ENCODE results near the gene GMDS. TPM values are rescaled to one million over a fixed set of nuclear protein-coding genes. Genes with fewer than 3 reads are reported as not detected.

The GMDS gene
- total and polyA plus RNA-seq, 2 donors (not counting 3 experiments of a cell fraction or from before 2014, with no cell fraction given), result 9.8 to 23.5 TPM

GRCh38 chr6:1916334-1917070 lies 328.9 kb downstream of the GMDS start:
- H3K9ac ChIP-seq (replicated peaks; ENCODE audit: extremely low read depth, insufficient read depth, low read length), result peak overlapping the region; percentile 23
- no peaks in the 10 kb centered on the region for H4K20me1 ChIP-seq (replicated peaks; ENCODE audit: control insufficient read depth, extremely low read depth, insufficient read depth, low read length)
- peaks cover 18% of the 10 kb centered on the region for H3K4me1 ChIP-seq (ENCODE audit: control insufficient read depth, extremely low read depth, insufficient read depth, low read length)
- no peaks in the 10 kb centered on the region for H3K27me3 ChIP-seq (ENCODE audit: control insufficient read depth in 2 of 2, insufficient read depth in 2 of 2, low read length in 2 of 2)
- CTCF ChIA-PET, result no interaction called here
- no peaks in the 10 kb centered on the region for H3K79me2 ChIP-seq (ENCODE audit: control insufficient read depth, insufficient read depth, low read length)
- H3K27ac ChIP-seq (ENCODE audit: insufficient read depth, low read depth, low read length), result peak overlapping the region; percentile 74
- POLR2A ChIA-PET, result no interaction called here
- dilution Hi-C loops (cut with MboI; ENCODE audit: extremely low pct_ligation_motif_present, low sequenced_read_pairs), result no loop called here
- peak; percentile 37 for FAIRE-seq
- no peaks in the 10 kb centered on the region for H3K36me3 ChIP-seq (ENCODE audit: control insufficient read depth in 2 of 2, extremely low read depth in 1 of 2, insufficient read depth in 2 of 2, low read length in 2 of 2)
- no peak overlapping the region for H2AFZ ChIP-seq (ENCODE audit: low read depth, low read length)
- DNase-seq (ENCODE audit: low read depth, low spot score), result peak; percentile 34
- no TSS peak for BruUV-seq (replicated peaks)
- no peak overlapping the region for H3K4me2 ChIP-seq (ENCODE audit: insufficient read depth, low read length)
- peak; percentile 71 for TF ChIP-seq GATA2 (IDR thresholded peaks at IDR 0.05; ENCODE audit: insufficient read depth, insufficient read length, low read depth, low read length)
- peak; percentile 21 for TF ChIP-seq FOS (IDR thresholded peaks at IDR 0.05; ENCODE audit: borderline replicate concordance, insufficient read depth, low read length)
- TF ChIP-seq JUN (IDR thresholded peaks at IDR 0.05; ENCODE audit: borderline replicate concordance, insufficient read depth, insufficient read length, low read depth), result peak; percentile 25
- no peak for TF ChIP-seq CTCF (IDR thresholded peaks at IDR 0.05; ENCODE audit: extremely low read depth in 1 of 2, insufficient read depth in 1 of 2, low read depth in 1 of 2, low read length in 2 of 2)
- no peak for TF ChIP-seq MYC (IDR thresholded peaks at IDR 0.05; ENCODE audit: low read depth, low read length)
- TF ChIP-seq MAX (IDR thresholded peaks at IDR 0.05; ENCODE audit: insufficient read depth, insufficient read length), result no peak
- TF ChIP-seq EZH2 (IDR thresholded peaks at IDR 0.05; ENCODE audit: borderline replicate concordance, low read depth, low read length, severe bottlenecking), result no peak
- intact Hi-C loops (cut with micrococcal nuclease), result loop anchor here (1.0 to 10.0 kb wide), 6 partner anchors 95 to 718 kb away; no protein-coding TSS in a partner anchor
- no peaks in the 10 kb centered on the region for H3K9me3 ChIP-seq (replicated peaks; ENCODE audit: control insufficient read depth, insufficient read depth, low read length)
- no peak overlapping the region for H3K4me3 ChIP-seq (replicated peaks in 1 of 3; ENCODE audit: insufficient read depth in 1 of 3, low read depth in 1 of 3, low read length in 3 of 3)
- H3K9me1 ChIP-seq (replicated peaks; ENCODE audit: control insufficient read depth, extremely low read depth, insufficient read depth, low read length), result no peaks in the 10 kb centered on the region

Measured in endothelial cell of umbilical vein (primary cell).